Fibroblast of mammary gland (primary cell): ENCODE results near the gene ARHGEF28.

Source experiments
- DNase-seq: peaks from one replicate; pipeline ENCODE4 v3.0.0-alpha.2; 2010; ENCODE audit warnings: low read depth
- H3K4me3 ChIP-seq: 2 replicates; pipeline ENCODE4 v1.5.1; 2011; ENCODE audit warnings: low read depth, mild to moderate bottlenecking, low read length, moderate library complexity; ENCODE audit not compliant: control insufficient read depth
- TF ChIP-seq, protein P1 (sequence below): conservative IDR thresholded peaks from 2 replicates; pipeline ENCODE4 v1.5.1; 2011; ENCODE audit warnings: low read depth, low read length, inconsistent platforms; ENCODE audit not compliant: control insufficient read depth, insufficient read depth

The ARHGEF28 gene

GRCh38 chr5:73596705-73597328 is 29.2 kb upstream of the ARHGEF28 start:
- no peak overlapping the region for H3K4me3 ChIP-seq
- TF ChIP-seq, protein P1, sequence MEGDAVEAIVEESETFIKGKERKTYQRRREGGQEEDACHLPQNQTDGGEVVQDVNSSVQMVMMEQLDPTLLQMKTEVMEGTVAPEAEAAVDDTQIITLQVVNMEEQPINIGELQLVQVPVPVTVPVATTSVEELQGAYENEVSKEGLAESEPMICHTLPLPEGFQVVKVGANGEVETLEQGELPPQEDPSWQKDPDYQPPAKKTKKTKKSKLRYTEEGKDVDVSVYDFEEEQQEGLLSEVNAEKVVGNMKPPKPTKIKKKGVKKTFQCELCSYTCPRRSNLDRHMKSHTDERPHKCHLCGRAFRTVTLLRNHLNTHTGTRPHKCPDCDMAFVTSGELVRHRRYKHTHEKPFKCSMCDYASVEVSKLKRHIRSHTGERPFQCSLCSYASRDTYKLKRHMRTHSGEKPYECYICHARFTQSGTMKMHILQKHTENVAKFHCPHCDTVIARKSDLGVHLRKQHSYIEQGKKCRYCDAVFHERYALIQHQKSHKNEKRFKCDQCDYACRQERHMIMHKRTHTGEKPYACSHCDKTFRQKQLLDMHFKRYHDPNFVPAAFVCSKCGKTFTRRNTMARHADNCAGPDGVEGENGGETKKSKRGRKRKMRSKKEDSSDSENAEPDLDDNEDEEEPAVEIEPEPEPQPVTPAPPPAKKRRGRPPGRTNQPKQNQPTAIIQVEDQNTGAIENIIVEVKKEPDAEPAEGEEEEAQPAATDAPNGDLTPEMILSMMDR = peak; percentile 65
- DNase-seq = peak; percentile 56

GRCh38 chr5:73599380-73599779 is 26.6 kb upstream of the ARHGEF28 start:
- H3K4me3 ChIP-seq = no peak overlapping the region
- DNase-seq = no peak
- TF ChIP-seq, protein P1 = no peak

DNA sequence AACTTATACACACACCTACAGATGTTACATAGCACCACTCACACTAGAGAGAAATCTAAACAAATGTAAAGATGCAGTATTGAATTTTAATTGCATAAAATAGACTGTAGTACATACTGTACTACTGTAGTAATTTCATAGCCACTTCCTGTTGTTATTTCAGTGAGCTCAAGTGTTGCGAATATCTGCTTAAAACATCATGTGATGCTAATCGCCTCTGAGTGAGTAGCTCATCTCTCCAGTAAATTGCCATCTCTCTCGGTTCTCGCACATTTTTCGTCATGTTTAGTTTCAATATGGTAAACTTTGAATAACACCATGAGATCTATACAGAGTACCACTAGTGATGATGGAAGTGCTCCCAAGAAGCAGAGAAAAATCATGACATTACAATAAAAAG is 22.0 kb upstream of the ARHGEF28 start:
- H3K4me3 ChIP-seq = no peak overlapping the region
- no peak for DNase-seq
- TF ChIP-seq, protein P1 = no peak

DNA sequence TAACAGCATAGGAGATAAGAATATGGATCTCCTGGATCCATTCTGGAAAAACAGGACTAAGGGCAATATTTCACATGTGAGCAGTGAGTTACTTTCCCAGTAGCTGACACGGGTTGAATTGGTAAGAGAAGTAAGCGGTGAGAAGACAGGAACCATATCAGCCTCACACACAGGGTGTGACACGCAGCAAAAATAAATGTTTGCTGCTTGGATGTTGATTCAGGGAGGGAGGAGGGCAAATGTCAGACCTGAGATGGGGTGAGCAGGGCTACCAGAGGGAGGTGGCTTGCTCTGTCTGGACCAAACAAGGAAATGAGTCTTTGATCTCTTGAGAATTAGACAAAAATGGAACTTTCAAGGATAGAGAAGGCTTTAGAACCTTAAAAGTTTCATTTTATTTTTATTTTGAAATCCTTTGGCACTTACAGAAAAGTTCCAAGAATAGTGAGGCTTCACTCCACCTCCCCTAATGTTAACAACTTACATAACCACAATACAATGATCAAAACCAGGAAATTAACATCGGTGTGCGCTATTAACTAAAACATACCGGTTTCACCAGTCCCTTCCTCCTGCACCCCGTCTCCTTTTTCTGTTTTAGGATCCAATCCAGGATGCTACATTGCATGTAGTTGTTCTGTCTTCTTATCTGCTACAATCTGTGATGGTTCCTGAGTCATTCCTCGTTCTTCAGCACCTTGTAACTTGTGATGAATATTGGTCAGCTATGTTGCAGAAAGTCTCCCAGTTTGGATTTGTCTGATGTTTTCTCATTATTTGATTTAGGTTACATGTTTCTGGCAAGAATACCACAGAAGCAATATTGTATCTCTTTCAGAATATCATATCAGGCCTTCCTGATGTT is 20.5 kb upstream of the ARHGEF28 start:
- H3K4me3 ChIP-seq = no peak overlapping the region
- TF ChIP-seq, protein P1 = no peak
- no peak for DNase-seq

GRCh38 chr5:73606206-73606753 is 19.7 kb upstream of the ARHGEF28 start:
- H3K4me3 ChIP-seq = no peak overlapping the region
- DNase-seq = no peak
- TF ChIP-seq, protein P1 = no peak

DNA sequence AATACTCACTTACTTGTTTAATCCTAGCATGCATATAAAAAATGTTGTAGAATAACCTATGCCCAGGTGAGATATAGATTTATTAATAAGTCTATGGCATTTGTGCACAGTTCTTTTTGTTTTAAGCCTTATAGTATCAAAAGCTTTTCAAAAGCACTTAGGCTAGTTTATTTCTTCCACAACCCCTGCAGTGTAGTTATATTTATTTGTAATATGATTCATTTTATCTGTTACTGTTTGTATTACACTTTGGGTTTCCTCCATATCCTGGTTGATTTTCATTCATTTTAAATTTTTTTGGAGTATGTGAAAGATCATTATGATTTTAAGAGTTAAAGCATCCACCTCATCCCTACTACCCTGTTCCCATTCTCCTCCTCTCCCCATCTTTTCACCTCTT is 18.8 kb upstream of the ARHGEF28 start:
- H3K4me3 ChIP-seq = no peak overlapping the region
- TF ChIP-seq, protein P1 = no peak
- DNase-seq = no peak
